Measurements from ENCODE around the gene ZNF683. TPM values are rescaled to one million over a fixed set of nuclear protein-coding genes. Genes with fewer than 3 reads are reported as not detected.

ZNF683 gene
- total and polyA plus RNA-seq, 9 of the 15 experiments (the other 6 are each of a cell fraction or from before 2014, with no cell fraction given), result not detected

DNA sequence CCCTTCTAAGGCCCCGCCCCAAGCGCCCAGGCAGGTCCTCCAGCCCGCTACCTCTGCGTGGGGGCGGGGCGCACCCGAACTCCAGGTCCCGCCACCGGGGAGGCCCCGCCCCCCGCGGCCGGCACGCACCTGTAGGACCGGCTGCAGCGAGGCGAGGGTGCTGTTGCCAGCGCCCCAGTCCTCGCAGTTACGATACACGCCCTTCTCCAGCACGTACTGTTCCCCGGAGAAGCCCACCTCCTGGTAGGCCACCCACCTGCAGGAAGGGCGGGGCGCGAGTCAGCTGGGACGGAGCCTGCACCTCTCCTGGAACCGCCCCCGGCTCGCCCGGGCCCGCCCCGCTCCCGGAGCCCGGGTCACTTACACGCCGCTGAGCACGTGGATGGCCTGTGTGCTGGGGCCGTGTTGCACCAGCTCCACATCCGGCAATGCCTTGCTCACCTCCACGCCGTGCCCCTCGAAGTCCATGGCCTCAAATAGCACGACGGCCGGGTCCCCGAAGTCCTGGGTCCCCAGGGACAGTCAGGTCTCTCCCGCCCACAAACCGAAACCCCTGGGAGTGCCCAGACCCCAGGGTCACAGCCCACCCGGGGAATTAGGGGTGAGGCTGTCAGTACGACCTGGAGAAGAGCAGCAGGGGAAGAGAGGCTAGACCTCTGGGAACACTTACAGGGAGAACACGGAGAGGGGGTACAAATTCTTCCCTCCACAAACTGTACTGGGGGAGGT is 35.9 kb downstream of the ZNF683 start (continued):
- TF ChIP-seq, protein P1, sequence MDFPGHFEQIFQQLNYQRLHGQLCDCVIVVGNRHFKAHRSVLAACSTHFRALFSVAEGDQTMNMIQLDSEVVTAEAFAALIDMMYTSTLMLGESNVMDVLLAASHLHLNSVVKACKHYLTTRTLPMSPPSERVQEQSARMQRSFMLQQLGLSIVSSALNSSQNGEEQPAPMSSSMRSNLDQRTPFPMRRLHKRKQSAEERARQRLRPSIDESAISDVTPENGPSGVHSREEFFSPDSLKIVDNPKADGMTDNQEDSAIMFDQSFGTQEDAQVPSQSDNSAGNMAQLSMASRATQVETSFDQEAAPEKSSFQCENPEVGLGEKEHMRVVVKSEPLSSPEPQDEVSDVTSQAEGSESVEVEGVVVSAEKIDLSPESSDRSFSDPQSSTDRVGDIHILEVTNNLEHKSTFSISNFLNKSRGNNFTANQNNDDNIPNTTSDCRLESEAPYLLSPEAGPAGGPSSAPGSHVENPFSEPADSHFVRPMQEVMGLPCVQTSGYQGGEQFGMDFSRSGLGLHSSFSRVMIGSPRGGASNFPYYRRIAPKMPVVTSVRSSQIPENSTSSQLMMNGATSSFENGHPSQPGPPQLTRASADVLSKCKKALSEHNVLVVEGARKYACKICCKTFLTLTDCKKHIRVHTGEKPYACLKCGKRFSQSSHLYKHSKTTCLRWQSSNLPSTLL (IDR thresholded peaks at IDR 0.05), result no peak
- no peak for TF ChIP-seq ZNF764 (CRISPR knock-in tag; IDR thresholded peaks at IDR 0.05; ENCODE audit: low read depth)
- TF ChIP-seq, protein P2, sequence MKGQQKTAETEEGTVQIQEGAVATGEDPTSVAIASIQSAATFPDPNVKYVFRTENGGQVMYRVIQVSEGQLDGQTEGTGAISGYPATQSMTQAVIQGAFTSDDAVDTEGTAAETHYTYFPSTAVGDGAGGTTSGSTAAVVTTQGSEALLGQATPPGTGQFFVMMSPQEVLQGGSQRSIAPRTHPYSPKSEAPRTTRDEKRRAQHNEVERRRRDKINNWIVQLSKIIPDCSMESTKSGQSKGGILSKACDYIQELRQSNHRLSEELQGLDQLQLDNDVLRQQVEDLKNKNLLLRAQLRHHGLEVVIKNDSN (CRISPR knock-in tag; IDR thresholded peaks at IDR 0.05), result peak; percentile 89
- peak; percentile 93 for TF ChIP-seq CBX1 (IDR thresholded peaks at IDR 0.05; ENCODE audit: low read depth)
- TF ChIP-seq, protein P3, sequence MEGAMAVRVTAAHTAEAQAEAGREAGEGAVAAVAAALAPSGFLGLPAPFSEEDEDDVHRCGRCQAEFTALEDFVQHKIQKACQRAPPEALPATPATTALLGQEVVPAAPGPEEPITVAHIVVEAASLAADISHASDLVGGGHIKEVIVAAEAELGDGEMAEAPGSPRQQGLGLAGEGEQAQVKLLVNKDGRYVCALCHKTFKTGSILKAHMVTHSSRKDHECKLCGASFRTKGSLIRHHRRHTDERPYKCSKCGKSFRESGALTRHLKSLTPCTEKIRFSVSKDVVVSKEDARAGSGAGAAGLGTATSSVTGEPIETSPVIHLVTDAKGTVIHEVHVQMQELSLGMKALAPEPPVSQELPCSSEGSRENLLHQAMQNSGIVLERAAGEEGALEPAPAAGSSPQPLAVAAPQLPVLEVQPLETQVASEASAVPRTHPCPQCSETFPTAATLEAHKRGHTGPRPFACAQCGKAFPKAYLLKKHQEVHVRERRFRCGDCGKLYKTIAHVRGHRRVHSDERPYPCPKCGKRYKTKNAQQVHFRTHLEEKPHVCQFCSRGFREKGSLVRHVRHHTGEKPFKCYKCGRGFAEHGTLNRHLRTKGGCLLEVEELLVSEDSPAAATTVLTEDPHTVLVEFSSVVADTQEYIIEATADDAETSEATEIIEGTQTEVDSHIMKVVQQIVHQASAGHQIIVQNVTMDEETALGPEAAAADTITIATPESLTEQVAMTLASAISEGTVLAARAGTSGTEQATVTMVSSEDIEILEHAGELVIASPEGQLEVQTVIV (CRISPR knock-in tag; IDR thresholded peaks at IDR 0.05; ENCODE audit: borderline replicate concordance), result peak; percentile 72; the same call in 1 of the 2 replicates
- TF ChIP-seq NFXL1 (CRISPR knock-in tag; IDR thresholded peaks at IDR 0.05), result peak; percentile 96
- TF ChIP-seq CBX8 (IDR thresholded peaks at IDR 0.05; ENCODE audit: borderline replicate concordance, extremely low read depth, low read depth, low read length, poor library complexity, severe bottlenecking), result no peak
- TF ChIP-seq RBM34 (IDR thresholded peaks at IDR 0.05; ENCODE audit: borderline replicate concordance, insufficient read depth, low read length), result no peak
- TF ChIP-seq TAF1 (IDR thresholded peaks at IDR 0.05; ENCODE audit: control insufficient read depth, extremely low read depth, insufficient read depth, low read length, severe bottlenecking), result peak; percentile 41
- peak; percentile 87 for TF ChIP-seq TCFL5 (CRISPR knock-in tag; conservative IDR thresholded peaks at IDR 0.05)
- TF ChIP-seq, protein P4, sequence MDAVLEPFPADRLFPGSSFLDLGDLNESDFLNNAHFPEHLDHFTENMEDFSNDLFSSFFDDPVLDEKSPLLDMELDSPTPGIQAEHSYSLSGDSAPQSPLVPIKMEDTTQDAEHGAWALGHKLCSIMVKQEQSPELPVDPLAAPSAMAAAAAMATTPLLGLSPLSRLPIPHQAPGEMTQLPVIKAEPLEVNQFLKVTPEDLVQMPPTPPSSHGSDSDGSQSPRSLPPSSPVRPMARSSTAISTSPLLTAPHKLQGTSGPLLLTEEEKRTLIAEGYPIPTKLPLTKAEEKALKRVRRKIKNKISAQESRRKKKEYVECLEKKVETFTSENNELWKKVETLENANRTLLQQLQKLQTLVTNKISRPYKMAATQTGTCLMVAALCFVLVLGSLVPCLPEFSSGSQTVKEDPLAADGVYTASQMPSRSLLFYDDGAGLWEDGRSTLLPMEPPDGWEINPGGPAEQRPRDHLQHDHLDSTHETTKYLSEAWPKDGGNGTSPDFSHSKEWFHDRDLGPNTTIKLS (IDR thresholded peaks at IDR 0.05; ENCODE audit: borderline replicate concordance, low read depth), result peak; percentile 94
- TF ChIP-seq RBM15 (IDR thresholded peaks at IDR 0.05; ENCODE audit: insufficient read depth, low read length), result no peak
- TF ChIP-seq PRPF4 (IDR thresholded peaks at IDR 0.05; ENCODE audit: insufficient read depth, low read depth, low read length, poor library complexity, severe bottlenecking), result no peak
- TF ChIP-seq GABPA (tag; conservative IDR thresholded peaks at IDR 0.05; ENCODE audit: low read depth), result peak; percentile 84
- TF ChIP-seq NUFIP1 (IDR thresholded peaks at IDR 0.05; ENCODE audit: partially characterized antibody), result peak; percentile 93
